C1 segment of cervical spinal cord (tissue), 14 donors: ENCODE measurements around the gene KCNMA1.

ENCODE experiments used
- DNase-seq, 14 donors: peaks; one replicate each; lab custom pipeline; 2025; lab: John Stamatoyannopoulos, UW

Gene KCNMA1

DNA sequence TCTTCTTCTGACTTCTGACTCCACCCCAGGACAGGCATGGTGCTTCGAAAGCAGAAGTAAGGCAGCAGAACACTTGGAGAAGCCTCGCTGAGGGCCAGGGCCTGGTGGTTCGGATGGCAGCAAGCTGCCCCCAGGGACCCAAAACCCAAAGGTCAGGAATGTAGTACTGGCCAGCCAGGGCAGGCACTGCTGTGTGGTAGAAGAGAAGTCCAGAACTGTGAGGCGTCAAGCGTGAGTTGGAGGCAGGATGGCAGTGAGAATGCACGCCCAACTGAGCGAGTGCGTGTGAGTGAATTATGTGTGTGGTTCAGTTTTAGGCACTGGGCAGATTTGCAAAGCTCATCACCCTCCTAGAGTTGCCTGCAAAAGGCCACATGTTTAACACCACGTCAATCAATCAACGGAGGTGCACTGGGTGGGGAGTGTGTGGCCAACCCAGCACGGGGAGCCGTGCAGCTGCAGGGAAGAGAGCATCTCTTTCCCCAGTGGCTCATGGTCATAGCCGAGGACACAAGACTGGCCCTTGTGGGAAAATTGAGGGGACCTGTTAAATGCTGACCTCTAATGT, 144.3 kb downstream of the KCNMA1 start:
- no peak for DNase-seq

DNA sequence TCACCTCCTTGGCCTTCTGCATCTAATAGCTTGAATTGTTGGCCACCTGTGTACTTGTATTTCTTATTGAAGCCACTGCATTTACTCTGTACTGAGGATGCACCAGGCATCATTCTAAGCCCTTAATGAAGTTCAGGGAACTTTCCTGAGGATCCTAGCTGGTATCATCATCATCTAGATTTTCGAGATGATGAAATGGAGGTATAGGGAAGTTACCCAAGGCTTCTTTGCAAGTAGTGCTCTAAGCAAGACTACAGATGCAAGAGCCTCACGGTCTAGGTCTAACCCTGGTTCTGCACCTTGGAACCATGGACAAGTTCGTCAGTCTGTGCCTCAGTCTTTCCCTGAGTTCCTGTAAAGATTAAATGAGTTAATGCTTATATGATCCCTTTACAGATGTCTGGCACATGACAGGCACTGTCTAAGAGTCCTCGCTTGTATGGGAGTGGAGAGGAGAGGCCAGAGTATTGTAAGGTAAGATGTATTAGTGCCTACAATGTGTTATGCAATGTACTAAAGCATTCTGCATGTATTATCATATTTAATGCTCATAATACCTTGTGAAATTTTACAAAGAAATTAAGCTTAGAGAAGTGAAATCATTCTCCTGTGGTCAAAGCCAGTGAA, 145.1 kb downstream of the KCNMA1 start:
- DNase-seq: no peak

DNA sequence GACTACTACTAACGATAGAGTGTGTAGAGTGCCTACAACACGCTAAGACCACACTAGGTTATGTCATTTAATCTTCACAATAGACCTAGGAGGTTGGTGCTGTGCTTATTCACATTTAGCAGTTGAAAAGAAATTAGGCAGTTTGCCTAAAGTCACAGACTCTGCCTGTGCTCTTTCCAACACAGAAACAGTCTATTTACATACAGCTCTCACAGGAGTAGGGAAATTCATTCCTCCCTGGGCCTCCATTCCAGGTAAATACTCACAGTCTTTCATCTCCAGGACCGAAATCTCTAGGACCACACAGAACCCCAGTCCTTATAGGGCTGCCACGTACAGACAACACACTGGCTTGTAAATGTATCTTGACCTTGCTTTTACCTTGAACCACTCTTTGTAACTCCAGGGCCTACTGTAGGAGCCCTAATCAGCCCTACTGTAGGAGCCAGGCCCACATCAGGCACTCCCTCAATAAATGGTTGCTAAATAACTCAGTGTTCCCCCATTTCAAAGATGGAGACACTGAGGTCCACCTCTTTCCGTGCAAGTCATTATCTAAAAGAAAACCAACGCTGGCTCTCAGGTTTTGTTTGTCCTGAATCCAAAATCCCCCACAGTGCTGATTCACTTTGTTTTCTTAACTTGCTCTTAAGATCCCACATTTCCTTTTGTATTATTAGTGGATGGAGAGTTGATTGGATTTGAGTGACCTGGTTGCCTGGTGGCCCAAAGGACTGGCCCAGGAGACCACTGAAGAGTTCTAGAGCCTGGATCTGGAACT, 146.9 kb downstream of the KCNMA1 start:
- no peak for DNase-seq

DNA sequence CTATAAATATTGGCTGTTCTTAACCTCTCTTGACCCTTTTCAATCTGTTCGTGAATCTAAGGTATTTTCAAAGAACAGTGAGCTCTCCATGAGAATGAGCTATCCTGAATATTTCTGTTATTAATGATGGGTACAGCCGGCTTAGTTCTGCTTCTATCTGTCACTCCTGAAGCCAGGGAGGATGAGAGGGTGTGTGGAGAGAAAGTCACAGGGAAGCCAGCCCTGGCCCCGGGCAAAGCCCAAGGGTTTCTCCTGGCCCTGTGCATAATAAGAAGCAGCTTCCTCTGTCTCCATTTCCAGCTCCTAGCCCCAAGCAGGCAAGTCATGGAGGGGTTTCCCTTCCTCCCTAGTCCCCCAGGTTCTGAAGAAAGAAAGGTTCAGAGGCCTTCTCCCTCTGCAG, 151.1 kb downstream of the KCNMA1 start:
- DNase-seq: no peak

DNA sequence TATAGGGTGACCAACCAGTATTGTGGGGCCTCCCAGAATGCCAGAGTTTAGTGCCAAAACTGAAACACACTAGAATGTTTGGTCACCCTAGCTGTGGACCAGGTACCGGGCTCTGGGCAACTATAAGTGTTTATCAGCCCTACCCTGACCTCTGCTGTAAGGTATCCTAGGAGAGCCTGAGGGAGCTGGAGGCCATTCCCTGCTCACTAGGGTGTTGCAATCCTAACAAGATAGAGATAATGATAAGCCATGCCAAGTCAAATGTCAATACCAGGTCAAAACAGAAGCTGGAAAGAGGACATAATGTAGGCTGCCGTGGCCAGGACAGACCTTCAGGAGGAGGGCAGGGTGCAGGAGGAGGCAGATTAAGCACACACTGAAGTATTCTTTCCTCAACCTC, 151.8 kb downstream of the KCNMA1 start:
- DNase-seq: no peak

DNA sequence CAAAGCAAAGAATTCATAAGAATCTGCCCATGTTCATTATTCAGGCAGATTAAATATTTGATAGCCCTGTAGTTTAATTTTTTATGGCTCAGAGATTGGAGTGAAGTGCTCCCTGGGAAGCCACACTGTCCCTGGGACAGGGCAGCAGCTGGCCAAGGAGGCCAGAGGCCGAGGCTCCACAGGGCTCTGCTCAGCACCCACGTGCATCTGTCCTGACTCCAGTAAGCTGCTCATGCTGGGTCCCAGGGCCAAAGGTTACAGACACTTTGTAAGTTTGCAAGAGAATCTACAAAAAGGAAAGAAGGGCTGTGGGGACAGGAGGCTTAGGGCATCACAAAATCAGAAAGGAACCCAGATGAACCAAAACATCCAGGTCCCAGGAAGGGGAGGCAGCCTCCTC, 155.5 kb downstream of the KCNMA1 start:
- no peak for DNase-seq

DNA sequence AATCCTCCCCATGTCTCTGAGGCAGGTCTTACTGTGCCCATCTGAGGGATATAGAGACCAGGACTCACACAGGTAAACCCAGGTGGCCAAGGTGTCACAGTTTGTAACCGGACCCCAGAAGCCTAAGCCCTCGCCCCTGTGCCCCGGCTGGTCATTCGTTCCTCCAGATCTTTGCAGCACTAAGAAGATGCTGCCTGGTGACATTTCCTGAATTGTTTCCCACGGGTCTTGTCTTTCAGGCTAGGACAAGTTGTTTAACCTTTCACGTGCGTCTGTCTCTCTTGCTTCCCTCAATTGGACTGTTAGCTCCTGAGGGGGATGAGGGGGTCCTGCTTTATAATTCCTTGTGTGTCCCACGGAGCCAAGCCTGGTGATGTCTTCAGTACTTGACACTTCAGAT, 158.0 kb downstream of the KCNMA1 start:
- no peak for DNase-seq

DNA sequence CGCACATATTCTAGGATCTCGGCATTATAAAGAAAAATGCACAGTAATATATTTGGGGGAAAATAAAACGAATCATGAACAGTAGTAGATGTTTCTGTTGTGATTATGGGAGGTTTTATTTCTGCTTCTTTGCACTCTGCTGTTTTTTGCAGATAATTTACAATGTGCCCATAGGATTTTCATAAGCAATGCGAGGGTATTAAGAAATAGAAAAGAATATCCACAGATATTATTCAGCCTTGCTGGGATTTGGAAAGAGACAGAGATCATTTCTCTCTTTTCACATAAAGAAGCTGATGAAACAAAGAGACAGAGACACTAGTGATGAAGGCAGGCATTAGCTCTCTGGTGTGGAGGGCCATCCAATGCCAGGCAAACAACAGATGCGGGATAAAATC, 158.6 kb downstream of the KCNMA1 start:
- no peak for DNase-seq

DNA sequence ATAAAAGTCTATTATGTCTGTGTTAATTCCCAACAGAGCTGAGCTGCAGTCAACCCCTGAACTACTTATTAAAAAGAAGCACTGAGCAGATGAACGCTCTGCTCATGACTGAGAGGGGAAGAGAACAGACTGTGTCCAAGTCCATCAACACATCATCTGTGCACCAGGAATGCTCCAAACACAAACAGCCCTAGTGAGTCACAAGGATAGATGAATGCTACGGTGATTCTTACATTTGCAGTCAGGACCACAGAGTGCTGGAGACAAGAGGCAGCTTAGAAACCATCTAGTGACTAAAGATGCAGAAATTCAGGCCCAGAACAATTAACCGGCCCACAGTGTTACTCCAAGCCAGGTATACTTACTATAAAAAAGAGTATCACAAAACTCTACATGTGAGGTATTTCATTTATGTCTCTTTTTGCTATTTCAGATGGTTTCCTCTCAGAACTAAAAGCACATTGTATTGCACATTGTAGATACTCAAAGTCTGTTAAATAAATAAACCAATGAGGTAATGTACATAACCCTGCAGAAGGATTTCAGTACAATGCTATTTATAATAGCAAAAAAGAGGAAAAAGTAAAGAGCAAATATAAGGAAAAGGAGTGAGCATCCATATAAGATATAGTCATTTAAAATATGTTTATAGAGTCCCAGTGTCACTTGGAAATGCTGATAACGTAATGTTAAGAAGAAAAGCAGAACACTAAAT, 159.2 kb downstream of the KCNMA1 start:
- peak in 2 of 14 donors; percentile 3 to 30 for DNase-seq

DNA sequence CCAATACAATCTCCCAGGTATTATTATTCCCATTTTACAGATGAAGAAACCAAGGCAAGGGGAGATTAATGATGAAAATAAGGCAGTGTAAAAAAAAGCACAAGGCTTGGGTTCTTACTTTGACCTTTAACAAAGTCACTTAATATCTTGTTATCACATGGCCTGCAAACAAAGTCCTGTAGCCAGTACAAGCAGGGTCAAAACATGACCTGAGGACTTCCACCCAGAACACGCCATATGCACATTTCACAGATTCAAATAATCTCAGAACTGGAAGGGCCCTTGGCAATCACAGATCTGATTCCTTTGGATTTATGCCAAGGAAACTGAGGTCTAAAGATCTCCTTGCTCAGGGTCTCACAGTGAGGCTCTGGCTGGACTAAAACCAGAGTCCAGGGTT, 162.1 kb downstream of the KCNMA1 start:
- DNase-seq: no peak

DNA sequence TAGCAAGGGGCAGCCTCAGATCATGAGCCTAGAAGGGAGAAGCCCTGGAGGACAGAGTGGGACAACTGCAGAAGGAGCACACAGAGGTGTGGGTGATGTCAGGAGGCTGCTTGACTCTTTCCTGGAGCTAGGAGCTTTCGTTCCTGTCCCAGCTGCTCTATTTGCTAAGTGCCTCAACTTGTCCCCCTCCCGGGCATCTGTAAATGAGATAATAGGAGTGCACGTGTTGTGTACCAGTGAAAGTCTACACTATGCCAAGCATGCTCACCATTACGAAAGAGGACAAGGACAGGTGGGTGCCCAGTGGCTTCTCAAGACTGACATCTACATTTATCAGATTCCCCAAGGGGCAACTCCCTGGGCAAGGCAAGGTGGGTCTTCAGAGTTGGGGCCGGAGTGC, 162.7 kb downstream of the KCNMA1 start:
- no peak for DNase-seq

DNA sequence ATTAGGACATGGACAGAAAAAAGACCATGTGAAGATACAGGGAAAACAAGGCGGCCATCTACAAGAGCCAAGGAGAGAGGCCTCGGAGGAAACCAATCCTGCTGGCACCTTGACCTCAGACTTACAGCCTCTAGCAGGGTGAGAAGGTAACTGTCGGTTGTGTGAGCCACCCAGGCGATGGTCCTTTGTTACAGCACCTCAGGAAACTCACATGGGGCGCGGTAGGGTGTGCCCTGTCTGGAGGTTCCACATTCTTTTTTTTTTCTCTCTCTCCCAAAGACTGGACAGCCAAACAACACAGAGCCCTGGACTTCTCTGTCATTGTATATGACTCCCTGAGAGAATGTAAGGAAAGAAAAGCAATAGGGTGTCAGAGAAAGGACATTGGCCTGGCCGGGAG, 163.2 kb downstream of the KCNMA1 start:
- DNase-seq: no peak

DNA sequence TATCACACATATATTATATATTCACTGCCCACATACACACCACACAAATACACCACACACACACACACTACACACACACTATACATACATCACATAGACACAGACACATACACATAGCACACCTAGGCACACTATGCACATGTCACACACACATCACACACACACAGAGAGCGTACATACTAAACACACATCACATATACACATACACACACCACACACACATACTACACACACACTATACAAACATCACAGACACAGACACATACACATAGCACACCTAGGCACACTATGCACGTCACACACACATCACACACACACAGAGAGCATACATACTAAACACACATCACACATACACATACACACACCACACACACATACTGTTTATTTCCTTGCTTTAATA, 165.5 kb downstream of the KCNMA1 start:
- DNase-seq: no peak

DNA sequence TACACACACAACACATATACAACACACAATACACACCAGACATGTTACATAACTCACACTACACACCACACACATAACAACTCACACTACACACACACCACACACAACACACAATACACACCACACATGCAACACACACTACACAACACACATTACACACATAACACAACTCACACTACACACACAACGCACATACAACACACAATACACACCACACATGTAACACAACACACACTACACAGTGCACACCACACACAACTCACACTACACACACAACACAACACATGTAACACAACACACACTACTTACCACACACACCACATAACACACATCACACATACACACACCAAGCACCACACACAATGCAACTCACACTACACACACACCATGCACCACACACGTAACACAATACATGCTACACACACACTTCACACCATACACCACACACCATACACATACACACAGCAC, 166.5 kb downstream of the KCNMA1 start:
- no peak for DNase-seq

DNA sequence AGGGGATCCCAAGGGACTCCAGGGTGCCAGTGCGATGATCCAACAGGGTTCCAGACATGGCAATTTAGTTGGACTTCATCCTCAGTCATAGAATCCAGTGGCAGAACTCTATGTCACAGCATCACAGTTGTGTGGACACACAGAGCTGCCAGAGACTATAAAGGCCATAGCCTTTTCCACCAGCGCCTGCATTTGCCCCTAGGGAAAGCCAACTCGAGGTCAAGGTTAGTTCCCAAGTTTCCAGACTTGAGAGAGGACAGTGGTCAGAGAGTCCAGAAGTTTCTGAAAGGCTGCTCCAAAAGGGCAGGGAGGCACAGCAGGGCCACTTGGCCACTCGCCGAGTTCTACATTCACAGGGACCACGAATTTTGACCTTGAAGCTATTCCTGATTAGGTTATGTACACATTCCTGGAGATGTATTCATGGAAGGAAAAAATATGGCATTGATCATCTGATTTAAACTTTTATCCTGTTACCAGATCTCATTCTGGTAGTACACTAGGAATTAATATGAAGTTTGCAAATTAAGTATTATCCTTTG, 170.1 kb downstream of the KCNMA1 start:
- DNase-seq: no peak

DNA sequence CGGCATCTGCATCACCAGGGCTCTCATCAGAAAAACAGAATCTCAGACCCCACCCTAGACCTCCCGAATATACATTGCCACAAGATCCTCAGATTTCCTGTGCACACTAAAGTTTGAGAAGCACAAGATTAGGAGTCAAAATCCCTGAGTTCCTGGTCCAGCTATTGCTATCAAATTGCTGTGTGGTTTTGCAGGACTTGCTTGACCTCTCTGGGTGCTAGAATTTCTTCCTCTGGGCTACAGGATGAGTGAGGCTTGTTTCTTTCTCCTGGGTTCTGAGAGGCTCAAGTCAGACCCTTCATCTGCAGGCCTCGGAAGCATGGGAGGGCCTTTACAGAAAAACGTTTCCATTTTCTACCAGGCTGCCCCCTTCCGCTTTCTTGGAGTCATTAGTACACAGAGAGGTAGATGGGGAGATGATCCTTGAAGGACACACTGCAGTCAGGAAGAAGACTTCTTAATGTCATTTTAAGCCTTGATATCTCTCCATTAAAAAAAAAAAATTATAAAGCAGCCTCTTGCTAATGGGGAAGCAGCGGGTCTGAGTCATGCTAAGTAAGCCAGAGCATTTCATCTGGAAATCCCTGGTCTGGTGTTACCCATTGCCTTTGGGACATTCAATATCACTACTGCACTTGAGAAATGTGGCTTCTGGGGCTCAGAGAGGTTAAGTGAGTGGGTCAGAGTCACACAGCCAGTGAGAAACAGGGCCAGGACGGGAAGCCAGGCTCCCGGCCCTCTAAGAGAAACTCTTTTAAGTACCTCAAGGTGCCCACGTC, 173.5 kb downstream of the KCNMA1 start:
- DNase-seq: no peak

DNA sequence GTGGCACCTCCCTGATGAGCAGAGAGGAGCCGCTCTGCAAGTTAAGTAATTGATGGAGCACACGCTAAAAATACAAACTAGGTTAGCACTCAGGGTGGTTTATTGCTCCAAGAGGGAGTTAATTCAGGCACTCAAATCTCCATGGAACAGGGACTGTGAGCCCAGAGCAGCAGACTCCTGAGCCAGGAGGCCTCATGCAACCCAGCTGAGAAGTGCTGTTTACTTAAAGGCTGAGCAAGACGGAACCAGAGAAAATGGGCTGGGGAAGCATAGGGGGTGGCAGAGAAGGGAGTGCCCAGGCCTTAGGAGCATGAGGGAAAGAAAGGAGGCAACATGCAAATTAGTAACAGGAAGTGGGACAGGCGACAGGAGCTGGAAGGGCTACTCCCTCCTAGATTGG, 174.1 kb downstream of the KCNMA1 start:
- peak in 6 of 14 donors; percentile 4 to 36 (median 10) for DNase-seq

DNA sequence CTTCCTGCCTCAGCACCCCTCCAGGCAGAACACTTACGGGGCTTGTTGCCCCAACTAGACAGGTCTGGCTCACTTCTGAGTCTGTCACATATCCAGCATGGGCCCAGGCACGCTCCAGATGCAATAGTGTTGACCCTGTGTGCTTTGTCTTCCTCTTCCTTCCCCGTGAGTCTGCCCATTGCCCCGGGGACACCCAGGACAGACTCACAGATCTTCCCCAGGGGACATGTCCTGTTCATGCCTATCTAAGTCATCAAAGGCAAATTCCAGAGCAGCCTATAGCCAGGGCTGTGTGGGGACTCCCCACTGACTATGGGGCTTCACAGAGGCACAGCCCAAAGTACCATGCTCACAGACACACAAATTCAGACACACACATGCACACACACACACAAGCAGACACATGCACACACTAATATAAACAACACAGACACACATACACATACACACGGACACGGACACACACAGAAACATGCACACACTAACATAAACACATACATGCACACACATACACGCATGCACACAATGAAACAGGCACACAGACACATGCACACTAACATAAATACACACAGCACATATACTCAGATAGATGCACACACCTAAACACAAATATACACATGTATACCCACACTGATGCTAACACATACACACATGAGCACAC, 175.8 kb downstream of the KCNMA1 start:
- DNase-seq: no peak

DNA sequence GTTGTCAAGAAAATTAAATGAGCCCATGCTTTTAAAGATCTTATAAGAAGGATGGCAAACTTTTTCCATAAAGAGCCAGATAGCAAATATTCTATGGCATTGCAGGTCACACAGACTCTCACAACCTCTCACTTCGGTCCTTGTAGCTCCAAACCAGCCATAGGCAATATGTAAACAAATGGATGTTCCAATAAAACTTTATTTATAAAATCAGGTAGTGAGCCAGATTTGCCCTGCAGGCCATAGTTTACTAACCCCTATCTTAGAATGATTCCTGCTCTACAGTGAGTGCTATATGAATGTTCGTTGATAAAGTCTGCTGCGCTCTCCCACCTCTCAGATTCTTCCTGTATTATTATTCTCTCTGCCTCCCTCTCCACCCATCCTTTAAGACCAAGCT, 177.7 kb downstream of the KCNMA1 start:
- DNase-seq: no peak

DNA sequence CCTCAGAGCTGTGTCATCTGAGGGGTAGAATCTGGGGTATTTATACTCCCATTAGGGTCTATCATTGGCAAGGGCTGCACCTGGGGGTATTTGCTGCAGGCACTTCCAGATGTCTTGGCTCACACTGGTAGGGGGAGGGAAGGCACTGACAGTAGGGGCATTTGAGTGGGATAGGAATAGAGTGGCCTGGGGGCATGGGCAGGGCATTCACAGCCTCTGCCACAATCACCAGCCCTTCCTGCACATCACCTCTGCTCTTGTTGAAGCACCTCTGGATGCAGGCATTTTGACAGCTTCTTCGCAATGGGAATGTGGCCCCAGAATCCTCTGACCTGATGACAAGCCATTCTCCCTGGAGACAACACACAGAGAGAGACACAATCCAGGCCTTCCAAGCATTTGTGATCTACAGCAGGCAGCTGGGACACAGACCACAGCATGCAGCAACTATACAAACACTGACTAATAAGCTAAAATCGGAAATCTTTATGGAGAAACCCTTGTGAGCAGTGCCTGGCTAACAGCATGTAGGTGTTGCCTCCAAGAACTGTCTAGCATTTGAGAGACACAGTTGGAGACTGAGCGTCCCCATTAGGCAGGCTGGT, 178.5 kb downstream of the KCNMA1 start:
- no peak for DNase-seq
